RWPE1 (cell line): ENCODE data around the gene DOCK6.
A peak's percentile ranks its signal among the peaks of the same experiment; 100 is the strongest.

Experiments used
- CTCF ChIA-PET: fragments of 350-600 bp; sonication (Branson Sonifier 250); formaldehyde crosslinking; extraction: SDS; loops from one replicate; lab custom pipeline; 2021; lab: Yijun Ruan, JAX
- POLR2A ChIA-PET: fragments of 400-600 bp; formaldehyde crosslinking; extraction: SDS; loops from one replicate; lab custom pipeline; 2020; ENCODE audit warnings: antibody characterized with exemption; ENCODE audit not compliant: low non-redundant PET; lab: Yijun Ruan, JAX
- DNase-seq: peaks from one replicate; pipeline ENCODE4 v3.0.0; 2012; ENCODE audit warnings: low spot score
- H3K27ac ChIP-seq: fragments of 450-650 bp; 2 replicates; pipeline ENCODE4 v1.5.1; 2017
- CTCF ChIP-seq: fragments of 450-650 bp; conservative IDR thresholded peaks from 2 replicates; pipeline ENCODE4 v1.5.1; 2017; ENCODE audit warnings: low read depth, mild to moderate bottlenecking

Gene DOCK6

GRCh38 chr19:11173516-11174155 is 88.7 kb downstream of the DOCK6 start:
- TF ChIP-seq CTCF = no peak
- H3K27ac ChIP-seq = peak overlapping the region; percentile 23; the same call in 1 of the 2 replicates
- POLR2A ChIA-PET = no interaction called here
- DNase-seq = no peak
- CTCF ChIA-PET = no interaction called here

- ChIA-PET POLR2A (no interaction called here), CTCF (interaction anchor here (0.5 kb wide), 1 partner anchor 243 kb away, joined by 3 read pairs; no protein-coding TSS in a partner anchor)
- TF ChIP-seq CTCF = no peak
- no peak for DNase-seq
- H3K27ac ChIP-seq = peak overlapping the region; percentile 23; the same call in 1 of the 2 replicates
These were observed 89.7 kb downstream of the DOCK6 start for GRCh38 chr19:11172576-11172975.

- POLR2A ChIA-PET = no interaction called here
- DNase-seq = no peak
- no peak for TF ChIP-seq CTCF
- H3K27ac ChIP-seq = peak overlapping the region; percentile 84; the same call in 1 of the 2 replicates
- CTCF ChIA-PET = no interaction called here
These were observed 91.2 kb downstream of the DOCK6 start for GRCh38 chr19:11171144-11171543.

GRCh38 chr19:11169896-11170678 is 92.2 kb downstream of the DOCK6 start:
- ChIA-PET POLR2A (no interaction called here), CTCF (no interaction called here)
- H3K27ac ChIP-seq = peak overlapping the region; percentile 84
- no peak for DNase-seq
- no peak for TF ChIP-seq CTCF

GRCh38 chr19:11168568-11168967 is 93.8 kb downstream of the DOCK6 start:
- no peak for TF ChIP-seq CTCF
- H3K27ac ChIP-seq = peak overlapping the region; percentile 84
- DNase-seq = peak; percentile 91
- ChIA-PET CTCF (interaction anchor here (0.7 to 1.0 kb wide), 2 partner anchors 19 to 31 kb away, joined by 3 to 6 read pairs; no protein-coding TSS in a partner anchor), POLR2A (interaction anchor here (0.6 to 1.4 kb wide), 2 partner anchors 29 to 88 kb away, joined by 3 read pairs; partner anchors contain the start of gene KANK2)

- DNase-seq = no peak
- H3K27ac ChIP-seq = peak overlapping the region; percentile 36
- ChIA-PET CTCF (interaction anchor here (0.6 kb wide), 1 partner anchor 907 kb away, joined by 5 read pairs; no protein-coding TSS in a partner anchor), POLR2A (no interaction called here)
- TF ChIP-seq CTCF = no peak
These were observed 95.8 kb downstream of the DOCK6 start for GRCh38 chr19:11166281-11167142.
